ENCODE measurements around the gene IL1RL1. TPM values are rescaled to one million over a fixed set of nuclear protein-coding genes. Genes with fewer than 3 reads are reported as not detected.

Gene IL1RL1
- total RNA-seq, 1 donor from 2014 or later = 0.27 TPM

DNA sequence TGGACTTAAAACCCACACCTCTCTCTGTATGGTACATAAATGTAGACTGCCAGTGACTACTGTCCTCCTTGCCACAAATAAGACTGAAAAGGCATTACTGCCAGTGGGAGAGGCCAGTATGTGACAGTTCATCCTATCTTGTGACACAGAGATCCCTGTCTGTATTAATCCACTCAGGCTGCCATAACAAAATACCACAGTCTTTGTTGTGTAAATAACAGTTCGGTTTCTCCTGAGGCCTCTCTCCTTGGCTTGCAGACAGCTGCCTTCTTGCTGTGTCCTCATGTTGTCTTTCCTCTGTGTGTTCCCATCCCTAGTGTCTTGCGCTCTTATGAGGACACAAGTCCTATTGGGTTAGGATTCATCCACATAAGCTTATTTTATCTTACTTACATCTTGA lies 46.4 kb upstream of the IL1RL1 start:
- no peaks in the 10 kb centered on the region for H4K20me1 ChIP-seq (ENCODE audit: insufficient read depth, low read length)
- no peak overlapping the region for H3K4me3 ChIP-seq (ENCODE audit: insufficient read depth, low read depth, low read length)
- no peaks in the 10 kb centered on the region for H3K9me3 ChIP-seq (ENCODE audit: insufficient read depth, low read depth, low read length)
- peaks cover 3% of the 10 kb centered on the region for H3K27me3 ChIP-seq (ENCODE audit: insufficient read depth, low read length)
- H2AFZ ChIP-seq (ENCODE audit: low read depth, low read length) = no peak overlapping the region
- Mint-ChIP-seq H3K9me3 (ENCODE audit: unreplicated experiment) (no peaks in the 10 kb centered on the region), H3K27me3 (ENCODE audit: low read depth, unreplicated experiment) (peaks cover 6% of the 10 kb centered on the region), H3K27ac (ENCODE audit: unreplicated experiment) (no peak overlapping the region), H3K4me3 (ENCODE audit: unreplicated experiment) (no peak overlapping the region), H3K36me3 (ENCODE audit: low read depth, unreplicated experiment) (no peaks in the 10 kb centered on the region), H3K4me1 (ENCODE audit: low read depth, unreplicated experiment) (peaks cover 10% of the 10 kb centered on the region)
- FAIRE-seq (no peak), DNase-seq (ENCODE audit: low read depth) (no peak)
- H3K36me3 ChIP-seq (ENCODE audit: insufficient read depth, low read length) = no peaks in the 10 kb centered on the region
- no peaks in the 10 kb centered on the region for H3K79me2 ChIP-seq (ENCODE audit: insufficient read depth, low read length)
- H3K9ac ChIP-seq (ENCODE audit: low read length) = no peak overlapping the region
- TF ChIP-seq EZH2 (IDR thresholded peaks at IDR 0.05; ENCODE audit: insufficient read depth, low read length) = no peak
- TF ChIP-seq, protein P1, sequence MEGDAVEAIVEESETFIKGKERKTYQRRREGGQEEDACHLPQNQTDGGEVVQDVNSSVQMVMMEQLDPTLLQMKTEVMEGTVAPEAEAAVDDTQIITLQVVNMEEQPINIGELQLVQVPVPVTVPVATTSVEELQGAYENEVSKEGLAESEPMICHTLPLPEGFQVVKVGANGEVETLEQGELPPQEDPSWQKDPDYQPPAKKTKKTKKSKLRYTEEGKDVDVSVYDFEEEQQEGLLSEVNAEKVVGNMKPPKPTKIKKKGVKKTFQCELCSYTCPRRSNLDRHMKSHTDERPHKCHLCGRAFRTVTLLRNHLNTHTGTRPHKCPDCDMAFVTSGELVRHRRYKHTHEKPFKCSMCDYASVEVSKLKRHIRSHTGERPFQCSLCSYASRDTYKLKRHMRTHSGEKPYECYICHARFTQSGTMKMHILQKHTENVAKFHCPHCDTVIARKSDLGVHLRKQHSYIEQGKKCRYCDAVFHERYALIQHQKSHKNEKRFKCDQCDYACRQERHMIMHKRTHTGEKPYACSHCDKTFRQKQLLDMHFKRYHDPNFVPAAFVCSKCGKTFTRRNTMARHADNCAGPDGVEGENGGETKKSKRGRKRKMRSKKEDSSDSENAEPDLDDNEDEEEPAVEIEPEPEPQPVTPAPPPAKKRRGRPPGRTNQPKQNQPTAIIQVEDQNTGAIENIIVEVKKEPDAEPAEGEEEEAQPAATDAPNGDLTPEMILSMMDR (IDR thresholded peaks at IDR 0.05; ENCODE audit: insufficient read depth, low read depth, low read length) = no peak
- no peak overlapping the region for H3K4me2 ChIP-seq (ENCODE audit: low read length)
- H3K4me1 ChIP-seq (ENCODE audit: insufficient read depth, low read length) = no peaks in the 10 kb centered on the region
- no peak overlapping the region for H3K27ac ChIP-seq (ENCODE audit: low read depth, low read length)

DNA sequence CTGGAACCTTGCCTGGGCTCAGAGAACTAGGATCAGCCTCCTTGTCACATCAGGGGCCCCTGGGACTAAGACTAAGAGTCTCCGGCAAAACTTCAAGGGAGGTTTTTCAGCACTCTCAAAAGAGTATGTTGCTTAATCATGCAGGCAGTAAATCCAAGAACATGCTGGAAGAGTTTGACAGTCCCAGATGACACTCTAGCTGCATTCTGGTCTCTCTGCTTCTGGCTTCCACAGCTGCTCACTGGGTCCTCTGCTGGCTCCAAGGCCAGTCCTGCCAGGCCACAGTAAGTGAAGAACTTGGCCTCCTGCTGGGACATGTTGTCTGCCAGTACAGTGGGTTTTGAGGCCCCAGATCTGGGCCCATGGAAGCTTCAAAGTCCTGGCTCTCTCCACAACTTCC lies 45.2 kb upstream of the IL1RL1 start:
- Histone ChIP-seq H3K4me1 (ENCODE audit: insufficient read depth, low read length) (no peaks in the 10 kb centered on the region), H3K27ac (ENCODE audit: low read depth, low read length) (no peak overlapping the region), H3K4me2 (ENCODE audit: low read length) (no peak overlapping the region), H3K79me2 (ENCODE audit: insufficient read depth, low read length) (no peaks in the 10 kb centered on the region), H3K9me3 (ENCODE audit: insufficient read depth, low read depth, low read length) (no peaks in the 10 kb centered on the region), H4K20me1 (ENCODE audit: insufficient read depth, low read length) (no peaks in the 10 kb centered on the region), H3K36me3 (ENCODE audit: insufficient read depth, low read length) (no peaks in the 10 kb centered on the region), H3K27me3 (ENCODE audit: insufficient read depth, low read length) (peaks cover 6% of the 10 kb centered on the region), H2AFZ (ENCODE audit: low read depth, low read length) (no peak overlapping the region), H3K4me3 (ENCODE audit: insufficient read depth, low read depth, low read length) (no peak overlapping the region), H3K9ac (ENCODE audit: low read length) (no peak overlapping the region)
- no peaks in the 10 kb centered on the region for H3K36me3 Mint-ChIP-seq (ENCODE audit: low read depth, unreplicated experiment)
- H3K27ac Mint-ChIP-seq (ENCODE audit: unreplicated experiment) = no peak overlapping the region
- FAIRE-seq (no peak), DNase-seq (ENCODE audit: low read depth) (no peak)
- peaks cover 7% of the 10 kb centered on the region for H3K4me1 Mint-ChIP-seq (ENCODE audit: low read depth, unreplicated experiment)
- H3K9me3 Mint-ChIP-seq (ENCODE audit: unreplicated experiment) = peaks cover 4% of the 10 kb centered on the region
- TF ChIP-seq, protein P1 (IDR thresholded peaks at IDR 0.05; ENCODE audit: insufficient read depth, low read depth, low read length) = no peak
- no peak for TF ChIP-seq EZH2 (IDR thresholded peaks at IDR 0.05; ENCODE audit: insufficient read depth, low read length)
- H3K4me3 Mint-ChIP-seq (ENCODE audit: unreplicated experiment) = no peak overlapping the region
- H3K27me3 Mint-ChIP-seq (ENCODE audit: low read depth, unreplicated experiment) = peaks cover 6% of the 10 kb centered on the region

DNA sequence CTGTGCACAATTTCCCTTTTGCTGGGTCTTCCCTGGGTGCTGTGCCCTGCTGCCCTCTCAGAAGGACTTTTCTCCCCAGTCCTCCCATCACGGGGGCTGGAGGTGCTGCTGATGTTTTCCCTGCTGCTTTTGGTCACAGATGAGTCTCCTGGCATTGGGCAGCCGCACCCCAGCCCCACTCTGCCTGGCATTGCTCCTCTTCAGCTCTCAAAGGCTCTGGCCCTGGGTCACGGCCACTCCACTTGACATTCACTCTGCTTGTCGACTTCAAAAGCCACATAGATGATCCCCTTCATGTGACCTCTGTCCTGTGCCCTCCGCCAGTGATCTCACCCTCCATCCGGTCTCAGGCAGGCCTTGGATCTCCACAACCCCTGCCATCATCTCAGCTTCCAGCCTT lies 43.6 kb upstream of the IL1RL1 start:
- H3K4me2 ChIP-seq (ENCODE audit: low read length) = no peak overlapping the region
- no peak overlapping the region for H3K27ac Mint-ChIP-seq (ENCODE audit: unreplicated experiment)
- H3K36me3 ChIP-seq (ENCODE audit: insufficient read depth, low read length) = no peaks in the 10 kb centered on the region
- no peaks in the 10 kb centered on the region for H3K9me3 ChIP-seq (ENCODE audit: insufficient read depth, low read depth, low read length)
- H3K79me2 ChIP-seq (ENCODE audit: insufficient read depth, low read length) = no peaks in the 10 kb centered on the region
- peaks cover 6% of the 10 kb centered on the region for H3K27me3 Mint-ChIP-seq (ENCODE audit: low read depth, unreplicated experiment)
- peaks cover 7% of the 10 kb centered on the region for H3K4me1 Mint-ChIP-seq (ENCODE audit: low read depth, unreplicated experiment)
- H3K9me3 Mint-ChIP-seq (ENCODE audit: unreplicated experiment) = peaks cover 4% of the 10 kb centered on the region
- no peaks in the 10 kb centered on the region for H3K4me1 ChIP-seq (ENCODE audit: insufficient read depth, low read length)
- H3K4me3 Mint-ChIP-seq (ENCODE audit: unreplicated experiment) = no peak overlapping the region
- no peaks in the 10 kb centered on the region for H4K20me1 ChIP-seq (ENCODE audit: insufficient read depth, low read length)
- no peak overlapping the region for H3K27ac ChIP-seq (ENCODE audit: low read depth, low read length)
- no peak overlapping the region for H3K9ac ChIP-seq (ENCODE audit: low read length)
- no peak overlapping the region for H2AFZ ChIP-seq (ENCODE audit: low read depth, low read length)
- no peak for FAIRE-seq
- no peaks in the 10 kb centered on the region for H3K36me3 Mint-ChIP-seq (ENCODE audit: low read depth, unreplicated experiment)
- peaks cover 9% of the 10 kb centered on the region for H3K27me3 ChIP-seq (ENCODE audit: insufficient read depth, low read length)
- TF ChIP-seq EZH2 (IDR thresholded peaks at IDR 0.05; ENCODE audit: insufficient read depth, low read length) = no peak
- TF ChIP-seq, protein P1 (IDR thresholded peaks at IDR 0.05; ENCODE audit: insufficient read depth, low read depth, low read length) = no peak
- no peak overlapping the region for H3K4me3 ChIP-seq (ENCODE audit: insufficient read depth, low read depth, low read length)
- DNase-seq (ENCODE audit: low read depth) = no peak
